GM23248 (cell line): Measurements from ENCODE around the gene MMEL1. TPM values are rescaled to one million over a fixed set of nuclear protein-coding genes. Genes with fewer than 3 reads are reported as not detected.

ENCODE experiments used
- DNase-seq: peaks from one replicate; pipeline ENCODE4 v3.0.0-alpha.2; 2015
- H2AFZ ChIP-seq: fragments of 200-600 bp; sonication (generic); 2 replicates; pipeline ENCODE4 v1.6.1; 2016; ENCODE audit warnings: antibody characterized with exemption
- H3F3A ChIP-seq: fragments of 200-600 bp; sonication (generic); 2 replicates; pipeline ENCODE4 v1.6.1; 2016; ENCODE audit warnings: mild to moderate bottlenecking, antibody characterized with exemption, mixed run types; ENCODE audit not compliant: insufficient read depth
- H3K27ac ChIP-seq: fragments of 200-600 bp; sonication (generic); 2 replicates; pipeline ENCODE4 v1.5.1; 2016; ENCODE audit warnings: mild to moderate bottlenecking
- H3K27me3 ChIP-seq: fragments of 200-600 bp; sonication (generic); replicated peaks from 2 replicates; pipeline ENCODE4 v1.6.1; 2016; ENCODE audit warnings: mild to moderate bottlenecking; ENCODE audit not compliant: insufficient read depth
- H3K36me3 ChIP-seq: fragments of 200-600 bp; sonication (generic); 2 replicates; pipeline ENCODE4 v1.6.1; 2016; ENCODE audit warnings: low read depth, mild to moderate bottlenecking
- H3K4me1 ChIP-seq: fragments of 200-600 bp; sonication (generic); 2 replicates; pipeline ENCODE4 v1.6.1; 2016; ENCODE audit warnings: mild to moderate bottlenecking; ENCODE audit not compliant: insufficient read depth
- H3K4me2 ChIP-seq: fragments of 200-600 bp; sonication (generic); one replicate; pipeline ENCODE4 v1.6.1; 2016; ENCODE audit warnings: mild to moderate bottlenecking; ENCODE audit not compliant: unreplicated experiment
- H3K4me3 ChIP-seq: fragments of 200-600 bp; sonication (generic); 2 replicates; pipeline ENCODE4 v1.5.1; 2016; ENCODE audit warnings: mild to moderate bottlenecking
- H3K79me2 ChIP-seq: fragments of 200-600 bp; sonication (generic); 2 replicates; pipeline ENCODE4 v1.6.1; 2016; ENCODE audit warnings: mild to moderate bottlenecking; ENCODE audit not compliant: insufficient read depth
- H3K9ac ChIP-seq: fragments of 200-600 bp; sonication (generic); 2 replicates; pipeline ENCODE4 v1.6.1; 2016; ENCODE audit warnings: mild to moderate bottlenecking
- H3K9me2 ChIP-seq: fragments of 200-600 bp; sonication (generic); 2 replicates; pipeline ENCODE4 v1.6.1; 2016; ENCODE audit warnings: mixed run types, mild to moderate bottlenecking, moderate library complexity; ENCODE audit not compliant: insufficient read depth
- H3K9me3 ChIP-seq: fragments of 200-600 bp; sonication (generic); one replicate; pipeline ENCODE4 v1.6.1; 2017; ENCODE audit warnings: low read depth
- H4K20me1 ChIP-seq: fragments of 200-600 bp; sonication (generic); 2 replicates; pipeline ENCODE4 v1.6.0; 2016; ENCODE audit not compliant: insufficient read depth
- EZH2 ChIP-seq: fragments of 200-600 bp; sonication (generic); IDR thresholded peaks from 2 replicates; pipeline ENCODE4 v1.6.1; 2018; ENCODE audit warnings: antibody characterized with exemption, mild to moderate bottlenecking; ENCODE audit not compliant: insufficient read depth, poor library complexity, severe bottlenecking
- EZH2phosphoT487 ChIP-seq: fragments of 200-600 bp; sonication (generic); IDR thresholded peaks from 2 replicates; pipeline ENCODE4 v1.6.1; 2018; ENCODE audit warnings: antibody characterized with exemption, moderate library complexity, mild to moderate bottlenecking, low read depth; ENCODE audit not compliant: insufficient read depth
- WGBS, 2 experiments: methylation state at CpG; one replicate each; pipeline ENCODE4 v1.1.6; 2015 to 2017; ENCODE audit warnings: low lambda C conversion rate in 2 of 2, low coverage in 1 of 2; ENCODE audit errors: missing lambda C conversion rate in 2 of 2; 5-methylcytosine and 5-hydroxymethylcytosine counted together
- in situ Hi-C: fragments of 300-500 bp; cut with MboI; formaldehyde crosslinking; loops from 2 replicates; pipeline ENCODE4 v1.15.0; 2020
- polyA plus RNA-seq: library from polyadenylated mRNA; unstranded; fragments of >200 nt; fragmentation: Nextera tagmentation; extraction: Ambion mirVana; gene quantifications from 2 replicates; pipeline ENCODE4 v1.2.1, GENCODE V29; 2016
- total RNA-seq: library from RNA; depleted of rRNA; stranded (reverse); fragments of >200 nt; shearing (Covaris generic); gene quantifications from 2 replicates; pipeline ENCODE4 v1.2.3, GENCODE V29; 2014

Gene MMEL1
- total and polyA plus RNA-seq, 2 experiments from 2014 or later, result not detected

DNA sequence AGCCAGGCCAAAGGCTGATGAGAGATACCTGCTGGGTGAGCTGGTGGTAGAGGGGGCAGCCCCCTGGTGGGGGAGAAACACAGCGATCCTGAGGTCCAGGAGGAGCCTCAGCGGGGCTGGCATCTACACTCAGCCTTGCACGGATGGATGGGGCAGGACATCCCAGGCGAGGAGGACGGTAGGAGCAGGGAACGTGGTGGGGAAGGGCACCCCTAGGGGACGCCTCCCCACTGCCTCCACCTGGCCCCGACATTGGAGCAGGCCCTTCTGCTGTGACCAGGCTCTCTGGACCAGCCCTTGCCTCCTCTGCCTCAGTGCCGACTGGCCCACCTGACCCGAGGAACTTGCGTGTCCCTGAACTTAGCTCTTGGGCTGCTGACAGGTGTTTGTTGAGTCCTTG lies 6.4 kb upstream of the MMEL1 start:
- 49 to 53% methylated on average over 11 of the region's 11 CpGs for WGBS, 2 experiments
- H4K20me1 ChIP-seq, result no peaks in the 10 kb centered on the region
- no peak overlapping the region for H3K4me2 ChIP-seq
- H3K79me2 ChIP-seq, result no peaks in the 10 kb centered on the region
- TF ChIP-seq EZH2, result no peak
- TF ChIP-seq EZH2phosphoT487, result no peak
- H3K9ac ChIP-seq, result no peak overlapping the region
- H3K9me3 ChIP-seq, result no peaks in the 10 kb centered on the region
- DNase-seq, result no peak
- H2AFZ ChIP-seq, result no peak overlapping the region
- in situ Hi-C loops, result no loop called here
- H3K36me3 ChIP-seq, result no peaks in the 10 kb centered on the region
- no peaks in the 10 kb centered on the region for H3F3A ChIP-seq
- H3K27me3 ChIP-seq, result no peaks in the 10 kb centered on the region
- no peak overlapping the region for H3K4me3 ChIP-seq
- no peaks in the 10 kb centered on the region for H3K4me1 ChIP-seq
- no peak overlapping the region for H3K27ac ChIP-seq
- no peaks in the 10 kb centered on the region for H3K9me2 ChIP-seq

DNA sequence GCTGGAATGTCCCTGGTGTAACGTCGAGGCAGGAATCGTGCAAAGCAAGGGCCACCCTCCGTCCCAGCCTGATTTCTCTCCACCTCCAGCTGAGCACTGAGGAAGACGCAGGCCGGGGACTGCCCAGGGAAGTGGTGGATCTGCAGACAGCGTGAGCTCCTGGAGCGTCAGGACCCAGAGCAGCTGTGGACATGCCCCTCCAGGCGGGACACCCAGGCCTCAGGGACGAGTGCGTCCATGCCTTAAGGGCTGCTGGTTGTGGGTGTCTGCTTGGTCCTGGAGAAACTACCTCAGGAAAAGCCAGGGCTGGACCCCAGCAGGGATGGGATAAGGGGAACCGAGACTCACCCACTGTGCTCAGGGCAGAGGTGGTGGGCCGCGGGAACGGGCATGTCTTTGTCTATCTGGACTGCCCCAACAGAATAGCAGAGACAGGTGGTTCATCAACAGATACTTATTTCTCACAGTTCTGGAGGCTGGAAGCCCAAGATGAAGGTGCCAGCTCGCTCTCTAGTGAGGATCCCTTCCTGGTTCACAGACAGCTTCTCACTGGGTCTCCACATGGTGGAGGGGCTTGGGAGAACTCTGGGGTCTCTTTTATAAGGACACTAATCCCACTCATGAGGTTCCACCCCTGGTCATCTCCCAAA lies 5.8 kb upstream of the MMEL1 start:
- Histone ChIP-seq H2AFZ (no peak overlapping the region), H3K4me1 (no peaks in the 10 kb centered on the region), H3K9ac (no peak overlapping the region), H3K4me3 (no peak overlapping the region), H4K20me1 (no peaks in the 10 kb centered on the region), H3K4me2 (no peak overlapping the region), H3K9me3 (no peaks in the 10 kb centered on the region), H3F3A (no peaks in the 10 kb centered on the region), H3K36me3 (no peaks in the 10 kb centered on the region), H3K27me3 (0 out of 2 replicates have a peak, but pooled peaks cover 5% of the 10 kb centered on the region), H3K27ac (no peak overlapping the region), H3K79me2 (no peaks in the 10 kb centered on the region), H3K9me2 (no peaks in the 10 kb centered on the region)
- 65 to 68% methylated on average over 16 of the region's 16 CpGs for WGBS, 2 experiments
- no peak for TF ChIP-seq EZH2
- no peak for TF ChIP-seq EZH2phosphoT487
- in situ Hi-C loops, result no loop called here
- no peak for DNase-seq

DNA sequence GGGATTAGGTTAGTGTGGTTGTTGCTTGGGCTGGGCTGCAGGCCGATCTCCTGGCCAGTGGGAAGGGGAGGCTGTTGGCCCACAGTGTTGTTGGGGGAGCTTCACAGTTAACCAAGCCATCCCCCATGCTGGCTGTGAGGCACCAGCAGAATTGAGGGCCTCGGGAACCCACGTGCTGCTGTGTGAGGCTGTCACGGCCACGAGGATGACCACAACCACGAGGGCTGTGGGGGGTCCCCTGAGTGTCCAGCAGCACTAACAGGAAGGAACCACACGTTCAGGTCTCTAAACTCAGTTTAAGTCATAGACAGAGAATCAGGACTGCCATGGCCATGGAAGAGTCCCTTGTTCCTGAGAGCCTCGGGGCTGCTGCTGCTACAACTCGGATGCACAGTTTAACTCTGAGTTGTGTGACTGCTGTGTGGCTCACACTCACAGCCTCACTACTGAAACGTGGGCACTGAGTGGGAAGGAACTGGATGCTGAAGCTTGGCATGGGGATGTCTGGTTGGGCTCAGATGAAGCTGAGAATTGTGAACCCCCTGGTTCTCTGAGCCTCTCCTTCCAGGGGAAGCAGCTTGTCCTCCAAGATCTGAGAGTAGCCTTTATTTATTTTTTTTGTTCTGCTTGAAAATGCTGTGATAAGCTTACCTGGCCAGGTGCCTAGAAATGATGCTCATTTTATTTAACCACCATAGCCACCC lies 4.8 kb upstream of the MMEL1 start:
- Histone ChIP-seq H3K4me2 (no peak overlapping the region), H3K36me3 (no peaks in the 10 kb centered on the region), H3K4me3 (no peak overlapping the region), H3F3A (no peaks in the 10 kb centered on the region), H3K9ac (no peak overlapping the region), H2AFZ (no peak overlapping the region), H3K79me2 (no peaks in the 10 kb centered on the region), H3K9me2 (no peaks in the 10 kb centered on the region), H3K27ac (no peak overlapping the region), H3K9me3 (no peaks in the 10 kb centered on the region), H3K4me1 (no peaks in the 10 kb centered on the region), H3K27me3 (0 out of 2 replicates have a peak, but pooled peaks cover 6% of the 10 kb centered on the region), H4K20me1 (no peaks in the 10 kb centered on the region)
- in situ Hi-C loops, result no loop called here
- DNase-seq, result no peak
- 30 to 31% methylated on average over 10 of the region's 10 CpGs for WGBS, 2 experiments
- TF ChIP-seq EZH2, result no peak
- no peak for TF ChIP-seq EZH2phosphoT487

DNA sequence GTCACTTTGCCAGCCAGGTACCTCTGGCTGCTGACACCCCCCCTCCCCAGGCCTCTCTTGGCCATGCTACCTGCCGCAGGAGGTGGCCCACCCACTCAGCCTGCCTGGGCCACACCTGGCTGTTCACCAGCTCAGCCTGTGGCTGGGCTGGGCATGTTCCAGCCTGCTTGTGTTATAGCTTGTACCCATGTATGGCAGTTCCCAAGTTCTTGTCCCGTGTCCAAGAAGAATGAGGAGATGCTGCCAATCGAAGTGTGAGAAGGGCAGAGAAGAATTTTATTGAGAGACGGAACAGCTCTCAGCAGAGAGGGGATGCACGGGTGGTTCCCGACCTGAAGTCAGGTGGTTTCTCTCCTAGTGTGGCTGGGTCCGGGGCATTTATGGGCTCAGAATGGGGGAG lies 3.9 kb upstream of the MMEL1 start:
- 79 to 80% methylated on average over 7 of the region's 7 CpGs for WGBS, 2 experiments
- in situ Hi-C loops, result no loop called here

More for the DNA sequence above, 3.9 kb upstream of the MMEL1 start:
- DNase-seq, result no peak
- Histone ChIP-seq H3K4me1 (no peaks in the 10 kb centered on the region), H3K36me3 (no peaks in the 10 kb centered on the region), H3K9me3 (no peaks in the 10 kb centered on the region), H3K9me2 (no peaks in the 10 kb centered on the region), H2AFZ (no peak overlapping the region), H4K20me1 (no peaks in the 10 kb centered on the region), H3K4me3 (no peak overlapping the region), H3K27me3 (0 out of 2 replicates have a peak, but pooled peaks cover 6% of the 10 kb centered on the region), H3K4me2 (no peak overlapping the region), H3K79me2 (no peaks in the 10 kb centered on the region), H3K9ac (no peak overlapping the region), H3K27ac (no peak overlapping the region), H3F3A (no peaks in the 10 kb centered on the region)
- TF ChIP-seq EZH2phosphoT487, result no peak
- no peak for TF ChIP-seq EZH2
